ENCODE data around the gene IPO4. TPM values are rescaled to one million over a fixed set of nuclear protein-coding genes. Genes with fewer than 3 reads are reported as not detected.

IPO4 gene
- total and polyA plus RNA-seq, 2 of the 13 experiments (the other 11 are each of a cell fraction or from before 2014, with no cell fraction given) = 39.0 to 179 TPM

GRCh38 chr14:24232121-24232644 is 43.6 kb upstream of the IPO4 start, which contains the start of gene NEDD8 (continued):
- TF ChIP-seq JUNB (CRISPR knock-in tag; IDR thresholded peaks at IDR 0.05; ENCODE audit: borderline replicate concordance) (no peak), HDAC2 (CRISPR knock-in tag; IDR thresholded peaks at IDR 0.05) (peak; percentile 4; the same call in 1 of the 2 replicates), PAWR (CRISPR knock-in tag; IDR thresholded peaks at IDR 0.05; ENCODE audit: borderline replicate concordance) (no peak; the same call in 1 of the 2 replicates), ZMYM4 (CRISPR knock-in tag; IDR thresholded peaks at IDR 0.05) (no peak), ZNF180 (CRISPR knock-in tag; IDR thresholded peaks at IDR 0.05; ENCODE audit: borderline replicate concordance, low read depth) (no peak; the same call in 1 of the 2 replicates), FOXO1 (CRISPR knock-in tag; IDR thresholded peaks at IDR 0.05) (peak; percentile 5; the same call in 1 of the 2 replicates), SIN3B (IDR thresholded peaks at IDR 0.05; ENCODE audit: low read length) (no peak; the same call in 1 of the 2 replicates), ZFP36 (IDR thresholded peaks at IDR 0.05; ENCODE audit: borderline replicate concordance, low read depth, low read length, partially characterized antibody) (no peak), ZSCAN12 (CRISPR knock-in tag; IDR thresholded peaks at IDR 0.05) (0 out of 2 replicates have a peak, but pooled peaks have one; percentile 21), ZNF644 (CRISPR knock-in tag; IDR thresholded peaks at IDR 0.05; ENCODE audit: low read depth) (no peak), ZNF207 (IDR thresholded peaks at IDR 0.05; ENCODE audit: borderline replicate concordance) (no peak), CENPT (CRISPR knock-in tag; IDR thresholded peaks at IDR 0.05; ENCODE audit: low read depth) (no peak), ZZZ3 (CRISPR knock-in tag; IDR thresholded peaks at IDR 0.05; ENCODE audit: borderline replicate concordance) (no peak; the same call in 1 of the 2 replicates), REPIN1 (CRISPR knock-in tag; IDR thresholded peaks at IDR 0.05; ENCODE audit: borderline replicate concordance, low read depth) (no peak), MXI1 (IDR thresholded peaks at IDR 0.05; ENCODE audit: borderline replicate concordance, low read depth, low read length) (peak; percentile 74; the same call in 1 of the 3 replicates), SYNCRIP (IDR thresholded peaks at IDR 0.05; ENCODE audit: insufficient read depth, low read depth, low read length) (no peak), ESRRA (CRISPR knock-in tag; IDR thresholded peaks at IDR 0.05; ENCODE audit: low read depth) (no peak; the same call in 1 of the 2 replicates), BRF2 (CRISPR knock-in tag; IDR thresholded peaks at IDR 0.05) (no peak), REXO4 (CRISPR knock-in tag; IDR thresholded peaks at IDR 0.05; ENCODE audit: borderline replicate concordance) (no peak), TBL1XR1 (IDR thresholded peaks at IDR 0.05; ENCODE audit: borderline replicate concordance, low read length, partially characterized antibody) (no peak), ZNF317 (CRISPR knock-in tag; IDR thresholded peaks at IDR 0.05) (peak; percentile 92), ZGPAT (CRISPR knock-in tag; IDR thresholded peaks at IDR 0.05) (peak; percentile 87), MED1 (CRISPR knock-in tag; IDR thresholded peaks at IDR 0.05) (no peak), ZNF816 (CRISPR knock-in tag; IDR thresholded peaks at IDR 0.05; ENCODE audit: borderline replicate concordance) (peak; percentile 83; the same call in 1 of the 2 replicates), TIGD3 (CRISPR knock-in tag; IDR thresholded peaks at IDR 0.05; ENCODE audit: borderline replicate concordance) (0 out of 2 replicates have a peak, but pooled peaks have one; percentile 92), MAFF (IDR thresholded peaks at IDR 0.05; ENCODE audit: low read depth, low read length) (no peak), KDM2A (CRISPR knock-in tag; IDR thresholded peaks at IDR 0.05; ENCODE audit: borderline replicate concordance, low read depth) (peak; percentile 97; the same call in 1 of the 2 replicates), ZNF761 (CRISPR knock-in tag; conservative IDR thresholded peaks at IDR 0.05) (no peak)

Measured in HepG2 (cell line).